Measurements from ENCODE around the gene CEP128.

Gene CEP128

DNA sequence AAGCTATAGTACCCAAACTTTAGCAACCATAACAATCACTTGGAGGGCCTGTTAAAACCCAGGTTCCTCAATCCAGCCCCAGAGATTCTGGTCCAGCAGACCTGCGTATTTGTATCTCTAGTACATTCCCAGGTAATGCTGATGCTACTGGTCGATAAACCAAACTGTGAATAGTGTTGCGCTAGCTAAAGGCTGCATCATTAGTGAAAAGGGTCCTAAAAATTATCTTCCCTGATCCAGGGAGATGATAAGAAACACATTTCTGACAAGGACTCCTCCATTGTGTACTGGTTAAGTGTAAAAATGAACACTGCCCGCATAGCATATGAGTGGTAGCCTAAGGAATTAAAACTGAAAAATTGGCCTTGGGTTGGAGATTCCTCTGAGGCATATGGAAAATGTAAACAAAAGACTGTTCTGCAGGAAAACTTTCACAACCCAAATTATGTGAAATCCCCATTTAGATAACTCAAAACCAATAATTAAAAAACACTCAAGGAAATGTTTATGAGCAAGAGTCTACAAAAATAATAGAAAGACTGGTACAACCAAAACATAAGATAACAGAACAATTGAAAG, 322.7 kb downstream of the CEP128 start:
- DNase-seq (ENCODE audit: low read depth, low spot score): no peak

DNA sequence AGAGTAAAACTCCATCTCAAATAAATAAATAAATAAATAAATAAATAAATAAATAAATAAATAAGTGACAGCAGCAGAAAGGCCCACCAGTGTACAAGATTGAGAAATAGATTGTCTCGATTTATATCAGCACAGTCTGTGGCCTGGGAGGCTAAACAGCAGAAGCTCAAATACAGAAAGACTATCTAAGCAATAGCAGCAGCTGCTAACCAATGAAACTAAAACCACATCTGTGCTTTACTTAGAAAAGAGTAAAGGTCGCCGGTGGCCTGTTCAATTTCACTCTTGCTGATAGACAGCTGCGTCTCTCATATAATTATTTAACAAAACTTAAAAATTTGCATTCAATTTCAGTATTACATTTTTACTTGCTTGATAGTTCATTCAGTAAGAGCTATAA, 325.7 kb downstream of the CEP128 start:
- DNase-seq (ENCODE audit: low read depth, low spot score): no peak

DNA sequence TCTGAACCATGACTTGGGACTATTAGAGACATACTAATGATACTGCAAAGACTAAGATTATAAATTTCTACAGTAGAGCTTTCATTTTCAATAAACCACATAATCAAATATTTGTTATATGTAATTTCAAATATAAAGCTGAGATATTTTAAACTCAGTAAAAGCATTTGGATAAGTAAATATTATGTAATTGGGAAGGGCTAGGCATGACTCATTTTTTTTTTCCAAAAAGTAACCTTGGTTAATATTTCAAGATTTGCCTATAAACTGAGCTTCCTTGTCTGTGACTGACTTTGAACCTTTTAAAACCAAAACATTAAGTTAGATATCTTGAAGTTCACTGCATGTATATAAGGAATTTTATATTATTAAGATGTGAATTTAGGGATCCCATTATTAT, 332.5 kb downstream of the CEP128 start:
- DNase-seq (ENCODE audit: low read depth, low spot score): no peak

DNA sequence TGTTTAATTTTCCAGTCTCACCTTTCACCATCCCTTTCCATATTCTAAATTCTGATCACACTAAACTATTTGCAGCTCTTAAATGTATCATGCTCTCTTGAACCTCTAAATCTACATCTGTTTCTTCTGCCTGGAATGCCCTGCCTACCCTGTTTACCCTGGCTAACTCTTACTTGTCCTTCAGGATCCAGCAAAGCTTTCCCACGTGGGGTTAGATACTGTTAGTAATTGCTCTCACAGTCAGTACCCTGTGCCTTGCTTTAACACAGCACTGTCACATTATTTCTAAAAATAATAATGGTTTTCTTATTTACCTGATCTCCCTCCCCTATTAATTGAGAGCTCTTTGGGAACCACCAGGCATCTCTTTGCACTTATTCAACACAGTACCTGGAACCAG, 333.0 kb downstream of the CEP128 start:
- no peak for DNase-seq (ENCODE audit: low read depth, low spot score)

DNA sequence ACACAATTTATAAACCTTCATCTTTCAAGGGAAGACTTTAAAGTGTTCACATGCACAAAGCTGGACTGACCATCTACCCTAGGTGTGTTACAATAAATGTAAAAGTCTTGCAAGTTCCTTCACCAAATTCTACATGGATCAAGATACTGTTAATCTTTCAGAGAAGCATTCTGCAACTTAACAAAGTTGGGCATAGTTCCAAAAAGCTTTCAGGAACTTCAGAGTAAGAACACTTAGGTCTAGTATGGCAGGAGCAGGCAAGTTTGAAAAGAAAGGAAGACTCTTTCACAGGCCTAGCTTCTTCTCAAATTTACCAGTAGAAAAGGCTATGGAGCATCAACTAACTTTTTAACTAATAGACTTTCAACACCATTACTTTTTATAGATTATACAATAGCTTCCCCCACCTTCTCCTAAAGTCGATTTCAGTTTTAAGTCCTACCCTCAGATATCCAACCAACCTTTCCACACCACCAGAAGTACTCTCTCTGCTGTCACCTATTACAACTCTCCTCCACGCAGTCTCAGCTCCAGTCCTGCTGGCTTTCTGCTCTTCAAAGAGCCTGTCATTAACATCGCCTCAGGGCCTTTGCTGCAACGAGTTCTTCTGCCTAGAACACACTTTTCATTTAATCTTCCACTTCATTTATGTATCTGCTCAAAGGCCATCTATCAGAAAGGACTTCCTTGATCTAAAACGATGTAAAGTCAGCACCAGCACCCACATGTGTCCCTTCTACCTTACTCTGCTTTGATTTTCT, 333.9 kb downstream of the CEP128 start:
- peak; percentile 26 for DNase-seq (ENCODE audit: low read depth, low spot score)

DNA sequence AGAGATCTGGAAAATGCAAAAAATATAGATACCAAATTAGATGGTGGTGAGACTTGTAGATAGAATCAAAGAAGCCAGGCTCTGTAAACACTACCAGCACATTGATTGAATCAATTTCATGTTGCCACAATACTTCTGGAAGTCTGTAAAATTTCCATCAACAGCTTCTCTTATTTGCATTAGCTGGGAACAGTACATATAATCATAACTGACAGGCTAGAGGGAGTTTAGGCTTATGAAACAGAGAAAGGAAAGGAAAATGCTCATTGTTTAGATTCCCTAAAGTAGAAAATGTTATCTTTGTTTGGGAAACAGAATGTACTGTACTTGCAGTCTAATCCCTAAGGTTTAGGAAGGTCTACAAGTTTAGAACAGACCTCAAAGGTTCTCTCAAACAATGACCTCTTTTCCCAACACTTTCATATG, 335.2 kb downstream of the CEP128 start:
- no peak for DNase-seq (ENCODE audit: low read depth, low spot score)

DNA sequence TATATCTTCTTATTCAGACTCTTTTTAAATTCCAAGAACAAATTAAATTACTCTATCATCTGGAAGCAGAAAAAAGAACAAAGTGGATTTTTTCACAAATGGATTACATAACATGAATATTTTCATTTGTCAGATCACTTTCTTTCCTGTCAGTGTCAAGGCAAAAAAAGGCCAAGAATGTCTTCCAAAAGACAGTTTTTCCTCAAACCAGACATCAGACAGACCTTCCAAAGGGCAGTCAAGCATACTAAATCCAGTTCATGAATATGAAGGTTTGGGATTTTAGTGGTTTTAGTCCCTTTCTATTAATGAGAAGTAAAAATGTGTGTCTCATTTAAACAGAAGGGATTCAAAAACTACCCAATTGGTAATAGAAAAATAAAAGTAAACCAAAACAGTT, 336.0 kb downstream of the CEP128 start:
- DNase-seq (ENCODE audit: low read depth, low spot score): peak; percentile 68

DNA sequence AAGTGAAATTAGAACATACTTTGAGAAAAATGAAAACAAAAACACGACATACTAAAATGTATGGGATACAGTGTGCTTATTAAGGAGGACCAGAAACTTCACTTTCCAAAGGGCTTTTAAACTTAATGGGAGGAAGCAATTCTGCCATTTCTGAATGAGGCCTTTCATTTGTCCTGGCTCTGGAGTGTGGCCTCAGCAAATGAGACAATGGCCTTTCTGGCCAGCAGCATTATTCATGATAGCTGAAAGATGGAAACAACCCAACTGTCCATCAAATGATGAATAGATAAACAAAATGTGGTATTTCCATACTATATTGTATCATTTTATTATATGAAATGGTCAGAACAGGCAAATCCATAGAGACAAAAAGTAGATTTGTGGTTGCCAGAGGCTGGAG, 338.6 kb downstream of the CEP128 start:
- no peak for DNase-seq (ENCODE audit: low read depth, low spot score)

DNA sequence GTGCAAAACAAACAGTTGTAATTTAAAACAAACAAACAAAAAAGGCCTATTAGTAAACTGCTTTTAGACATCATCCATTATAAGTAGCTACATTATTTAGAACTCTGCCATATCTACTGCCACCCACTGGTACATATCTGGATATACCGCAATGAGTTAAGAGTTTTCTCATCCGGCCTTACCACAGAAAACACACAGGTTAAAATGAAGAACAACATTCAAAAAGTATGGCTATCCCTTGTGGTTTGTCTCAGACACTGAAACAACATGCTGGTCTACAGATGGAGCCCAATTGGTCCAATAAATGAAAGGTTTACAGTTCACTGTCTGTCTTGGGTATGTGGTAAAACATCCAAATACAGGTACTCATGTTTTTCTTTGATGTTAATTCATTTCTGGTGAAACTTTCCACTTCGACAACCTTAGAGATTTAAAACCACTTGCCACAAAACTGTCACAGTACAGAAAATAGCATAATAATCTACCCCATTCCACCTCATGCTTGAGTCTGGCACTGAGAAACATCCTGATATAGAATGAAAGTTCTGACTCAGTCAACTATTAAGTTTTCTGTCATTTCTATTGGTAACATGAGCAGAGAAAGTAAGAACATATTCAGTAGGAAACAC, 354.3 kb downstream of the CEP128 start:
- DNase-seq (ENCODE audit: low read depth, low spot score): peak; percentile 65

DNA sequence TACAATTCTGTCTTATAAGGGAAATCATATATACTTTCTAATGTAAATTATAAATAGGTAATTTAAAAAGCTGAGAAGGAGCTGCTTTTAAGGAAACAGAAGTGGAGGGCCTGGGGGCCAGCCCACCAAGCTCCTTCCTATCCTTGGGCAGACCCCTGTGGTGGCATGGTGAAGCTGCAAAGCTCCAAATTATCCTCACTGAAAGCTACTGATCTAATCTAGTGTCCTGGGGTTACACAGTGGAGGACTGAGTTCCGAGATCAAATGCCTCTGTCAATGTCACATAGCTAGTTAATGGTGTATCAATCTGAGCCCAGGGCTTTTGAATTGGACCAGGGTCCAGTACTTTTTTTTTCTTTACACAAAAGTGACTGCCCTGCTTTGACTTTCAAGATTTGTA, 355.4 kb downstream of the CEP128 start:
- no peak for DNase-seq (ENCODE audit: low read depth, low spot score)

DNA sequence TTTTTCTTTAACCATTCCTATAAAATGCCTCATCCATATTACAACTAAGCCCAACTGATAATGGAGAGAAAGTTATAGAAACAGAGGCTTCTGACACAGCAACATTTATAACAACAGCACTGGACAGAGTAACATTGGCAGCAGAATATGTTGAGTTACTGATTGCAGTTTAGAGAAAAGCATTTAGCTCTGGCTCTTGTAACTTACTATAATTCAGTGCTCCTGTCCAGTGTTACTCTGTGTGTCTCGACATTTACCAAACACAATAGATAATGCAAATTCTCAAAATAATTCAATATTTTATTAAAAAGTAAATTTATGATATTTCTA, 356.1 kb downstream of the CEP128 start:
- DNase-seq (ENCODE audit: low read depth, low spot score): no peak

DNA sequence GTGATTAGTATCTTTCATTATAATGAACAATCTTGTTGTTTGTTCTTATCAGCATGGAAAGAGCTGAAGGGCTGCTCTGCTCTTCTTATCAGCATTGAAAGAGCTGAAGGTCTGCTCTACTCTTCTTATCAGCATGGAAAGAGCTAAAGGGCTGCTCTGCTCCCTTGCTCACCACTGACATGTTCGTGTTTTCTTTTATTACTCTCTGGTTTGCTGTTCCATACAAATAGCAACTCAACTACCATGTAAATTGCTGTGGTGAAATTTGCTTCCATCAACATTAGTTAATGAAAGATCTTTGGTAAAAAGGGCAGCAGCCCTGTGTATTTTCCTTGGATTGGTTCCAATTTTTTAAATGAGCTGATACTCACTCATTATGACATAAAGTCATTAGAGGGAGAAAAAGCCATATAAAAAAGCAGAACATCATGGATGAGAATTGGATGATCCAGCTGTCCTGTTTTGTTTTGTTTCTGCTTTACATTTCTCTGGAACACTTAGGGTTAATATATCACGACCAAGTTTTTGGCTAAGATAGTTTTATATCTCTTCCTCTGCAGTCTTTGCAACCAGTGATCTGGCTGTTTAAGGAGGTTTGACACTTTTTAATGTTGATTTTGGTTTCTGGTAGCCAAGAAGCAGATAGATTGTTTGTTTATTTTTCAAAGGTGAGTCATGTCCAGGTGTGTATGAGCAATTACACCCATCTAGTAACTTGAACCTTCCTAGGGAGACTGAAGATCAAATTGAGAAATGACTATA, 356.6 kb downstream of the CEP128 start:
- DNase-seq (ENCODE audit: low read depth, low spot score): peak; percentile 20

DNA sequence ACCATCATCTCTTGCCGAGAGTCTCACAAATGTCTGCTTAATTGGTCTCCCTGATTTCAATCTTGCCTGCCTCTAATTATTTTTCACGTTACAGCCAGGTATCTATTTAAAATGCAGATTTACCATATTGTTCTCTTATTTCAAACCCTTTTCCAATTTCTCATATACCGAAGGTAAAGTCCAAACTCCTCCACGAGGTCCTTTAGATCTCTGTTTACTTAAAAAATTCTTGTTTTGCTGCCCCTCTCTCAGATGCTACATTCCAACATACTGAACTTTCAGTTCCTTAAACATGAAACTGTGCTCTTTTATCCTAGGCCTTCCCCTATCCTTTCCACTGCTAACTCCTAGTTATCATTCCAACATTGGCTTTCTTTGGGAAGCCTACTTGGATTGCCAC, 363.9 kb downstream of the CEP128 start:
- no peak for DNase-seq (ENCODE audit: low read depth, low spot score)

DNA sequence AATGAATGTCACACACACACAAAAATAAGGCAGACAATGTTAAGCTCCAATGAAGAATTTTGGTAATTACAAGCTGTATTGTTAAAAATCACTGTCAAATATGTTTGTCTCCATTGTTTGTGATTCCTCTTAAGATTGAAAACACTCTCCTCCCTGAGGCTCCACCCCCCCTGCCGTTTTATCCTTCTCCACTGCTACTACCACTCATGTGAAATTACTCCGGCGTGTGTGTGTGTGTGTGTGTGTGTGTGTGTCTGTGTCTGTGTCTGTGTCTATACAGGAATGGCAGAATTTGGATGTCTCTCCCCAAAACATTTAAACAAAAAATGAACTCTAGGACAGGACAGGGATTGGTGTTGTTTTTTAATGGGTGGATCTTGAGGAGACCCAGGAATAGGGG, 365.1 kb downstream of the CEP128 start:
- no peak for DNase-seq (ENCODE audit: low read depth, low spot score)

DNA sequence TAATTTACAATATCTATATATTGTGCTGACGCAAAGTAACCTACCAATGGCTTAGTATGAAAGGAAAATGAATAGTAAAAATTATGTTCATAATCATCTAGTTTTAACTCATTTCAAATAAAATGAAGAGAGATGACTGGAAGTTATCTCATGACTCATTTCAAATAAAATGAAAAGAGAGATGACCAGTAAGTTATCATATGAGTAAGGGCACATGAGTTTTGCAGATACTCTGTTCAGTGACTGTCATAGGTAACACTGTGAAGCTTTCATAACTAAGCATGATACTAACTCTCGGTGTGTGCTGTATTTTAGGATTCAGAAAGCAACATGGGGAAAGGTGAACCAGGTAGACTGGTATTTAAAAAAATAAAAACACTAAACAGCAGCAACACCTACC, 365.8 kb downstream of the CEP128 start:
- DNase-seq (ENCODE audit: low read depth, low spot score): no peak

DNA sequence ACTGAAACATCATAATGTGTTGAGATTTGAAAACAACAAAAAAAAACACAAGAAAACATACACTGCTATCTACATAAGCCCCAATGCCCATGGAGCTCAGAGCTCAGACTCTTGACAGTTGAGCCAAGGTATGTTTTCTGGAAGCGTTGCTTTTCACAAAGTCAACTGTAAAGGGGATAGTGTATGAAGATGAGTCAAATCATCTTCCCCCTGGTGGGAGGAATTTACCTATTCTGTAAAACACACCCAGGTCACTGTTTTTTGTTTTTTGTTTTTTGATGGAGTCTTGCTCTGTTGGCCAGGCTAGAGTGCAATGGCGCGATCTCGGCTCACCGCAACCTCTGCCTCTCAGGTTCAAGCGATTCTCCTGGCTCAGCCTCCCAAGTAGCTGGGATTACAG, 368.9 kb downstream of the CEP128 start:
- no peak for DNase-seq (ENCODE audit: low read depth, low spot score)

DNA sequence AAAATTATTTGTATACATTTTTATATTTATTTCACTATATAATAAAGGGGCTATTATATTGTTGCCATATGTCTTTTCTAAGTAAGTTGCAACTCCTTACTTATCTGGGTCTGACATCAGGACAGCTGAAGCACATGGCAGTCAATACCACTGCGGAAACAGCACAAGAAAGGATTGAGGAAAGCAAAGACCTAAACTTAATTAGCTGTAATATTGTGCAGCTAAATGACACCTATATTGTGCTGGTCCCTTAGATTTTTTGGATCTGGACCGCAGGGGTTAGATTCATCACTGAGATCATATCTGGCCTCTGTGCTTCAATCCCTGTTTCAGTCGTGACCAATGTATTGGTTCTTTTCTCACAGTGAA, 370.6 kb downstream of the CEP128 start:
- DNase-seq (ENCODE audit: low read depth, low spot score): no peak

DNA sequence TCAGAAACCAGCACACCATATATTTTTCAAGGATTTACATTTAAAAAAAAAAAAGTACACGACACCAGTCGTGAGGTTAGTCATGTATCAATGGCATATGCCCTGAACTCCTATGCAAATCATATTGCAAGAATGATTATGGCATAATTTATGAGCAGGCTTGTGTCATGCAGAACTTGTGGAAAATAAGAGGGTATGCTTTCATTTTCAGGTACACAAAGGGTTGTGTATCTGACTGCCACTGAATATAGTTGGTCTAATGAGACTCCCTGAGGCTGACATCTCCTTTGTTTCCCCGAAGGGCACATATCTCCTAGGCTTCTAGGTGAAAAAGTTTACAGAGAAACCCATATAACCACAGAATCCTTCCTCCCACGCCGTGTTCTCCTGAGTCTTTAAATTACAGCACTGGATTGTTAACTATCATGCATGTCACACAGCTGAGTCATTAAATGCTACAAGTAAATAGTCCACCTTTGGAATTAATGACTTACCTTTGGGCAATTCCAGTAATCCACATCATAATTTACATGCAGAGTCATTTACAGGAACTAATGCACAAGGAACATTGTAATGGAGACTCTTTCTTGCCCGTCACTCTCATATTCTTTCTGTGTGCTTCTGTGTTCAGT, 373.5 kb downstream of the CEP128 start:
- DNase-seq (ENCODE audit: low read depth, low spot score): peak; percentile 70

DNA sequence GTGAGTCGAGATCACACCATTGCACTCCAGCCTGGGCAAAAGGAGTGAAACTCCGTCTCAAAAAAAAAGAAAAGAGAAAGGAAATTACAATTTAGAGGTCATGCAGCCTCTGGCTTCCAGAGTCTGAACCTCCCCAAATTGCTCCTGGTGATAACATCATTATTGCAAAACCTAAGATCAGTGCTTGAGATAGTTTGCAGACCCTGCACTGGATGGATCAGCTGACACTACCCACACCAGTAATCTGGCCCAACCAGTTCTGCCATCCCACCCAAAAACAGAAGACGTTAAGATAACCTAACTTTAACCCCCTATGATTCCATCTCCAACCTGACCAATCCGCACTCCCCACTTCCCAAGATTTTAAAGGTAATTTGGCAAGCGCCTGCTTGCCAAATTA, 376.5 kb downstream of the CEP128 start:
- no peak for DNase-seq (ENCODE audit: low read depth, low spot score)

DNA sequence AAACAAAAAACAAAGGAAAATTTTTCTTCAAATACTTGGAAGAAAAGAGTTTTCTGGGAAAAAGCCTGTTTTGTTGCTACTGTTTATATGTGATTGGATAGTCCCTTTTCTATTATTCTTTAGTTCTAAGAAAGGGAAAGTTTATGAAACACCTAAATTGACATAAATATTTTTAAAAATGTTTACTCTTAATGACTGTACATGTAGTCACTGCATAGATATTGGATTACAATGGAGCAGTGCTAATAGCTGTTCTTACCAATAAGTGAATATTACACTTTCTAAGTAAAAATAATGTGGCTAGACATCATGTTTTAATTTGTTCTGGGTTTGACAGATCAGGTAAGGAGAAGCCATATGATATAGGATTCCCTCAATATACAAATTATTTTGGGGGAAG, 377.5 kb downstream of the CEP128 start:
- no peak for DNase-seq (ENCODE audit: low read depth, low spot score)

DNA sequence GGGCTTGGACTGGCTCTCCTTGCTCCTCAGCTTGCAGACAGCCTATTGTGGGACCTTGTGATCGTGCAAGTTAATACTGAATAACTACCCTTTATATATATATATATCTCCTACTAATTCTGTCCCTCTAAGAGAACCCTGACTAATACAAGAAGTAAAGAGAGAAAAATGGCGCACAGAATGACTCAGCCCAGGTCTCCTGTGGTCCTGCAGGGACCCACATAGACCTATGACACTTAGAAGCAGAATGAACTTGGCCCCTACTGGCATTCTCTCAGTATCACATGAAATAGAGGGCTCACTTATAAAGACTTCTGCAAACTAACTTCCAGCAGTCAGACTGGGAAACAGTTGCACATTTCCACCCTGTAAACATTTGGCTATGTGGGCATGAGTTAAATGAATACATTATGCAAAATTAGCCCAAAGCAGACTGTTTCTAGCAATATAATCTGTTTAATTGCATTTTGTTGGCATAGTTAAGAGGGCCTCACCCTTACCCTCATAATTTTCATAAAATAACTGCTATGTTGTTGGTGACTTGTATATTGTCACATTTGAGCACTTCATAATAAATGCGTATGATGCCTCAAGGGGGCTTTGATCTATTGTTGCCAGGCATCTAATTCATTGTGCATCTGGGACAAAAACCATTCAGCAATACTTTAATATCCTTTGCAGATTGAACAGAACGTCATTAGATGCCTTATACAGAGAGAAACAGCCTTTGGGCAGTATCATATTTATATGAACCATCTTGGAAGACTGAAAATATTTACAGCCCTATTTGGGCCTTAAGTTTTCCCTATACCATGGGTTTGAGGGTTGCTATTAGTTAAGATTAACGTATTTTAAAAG, 380.5 kb downstream of the CEP128 start:
- no peak for DNase-seq (ENCODE audit: low read depth, low spot score)
